Right lobe of liver (tissue), 6 donors: ENCODE data around the gene ADAMTS7. TPM values are rescaled to one million over a fixed set of nuclear protein-coding genes. Genes with fewer than 3 reads are reported as not detected.
A peak's percentile ranks its signal among the peaks of the same experiment; 100 is the strongest.

ENCODE experiments used
- ATAC-seq, 4 donors: fragments of 200-7000 bp; cut with Tn5 transposase; one replicate each; pipeline ENCODE4 v1.9.1; 2020; ENCODE audit warnings: mild to moderate bottlenecking in 4 of 4, moderate library complexity in 4 of 4
- DNase-seq, 3 donors: peaks; one replicate each; pipeline ENCODE4 v3.0.0-alpha.2; 2020
- H3K27ac ChIP-seq, 3 donors: fragments of 200-600 bp; one replicate each; pipeline ENCODE4 v1.8.0; 2022
- H3K27me3 ChIP-seq, 2 donors: fragments of 200-600 bp; one replicate each; pipeline ENCODE4 v1.8.0; 2022
- H3K36me3 ChIP-seq, 4 donors: fragments of 200-600 bp; sonication (generic) in 1 of 4; one replicate each; pipeline versions ENCODE4 v1.5.1 to v1.8.0; 2017 to 2022; ENCODE audit warnings: control low read depth in 1 of 4
- H3K4me1 ChIP-seq, 4 donors: fragments of 200-600 bp; sonication (generic) in 1 of 4; one replicate each; pipeline versions ENCODE4 v1.5.1 to v1.8.0; 2017 to 2022; ENCODE audit warnings: control low read depth in 1 of 4
- H3K4me3 ChIP-seq, 3 donors: fragments of 200-600 bp; one replicate each; pipeline ENCODE4 v1.8.0; 2022
- H3K9me3 ChIP-seq, 4 donors: fragments of 200-600 bp; sonication (generic) in 1 of 4; one replicate each; pipeline versions ENCODE4 v1.5.1 to v1.8.0; 2017 to 2022; ENCODE audit warnings: control low read depth in 1 of 4
- CTCF ChIP-seq, 4 donors: fragments of 200-600 bp in 3 of 4; fragments of 450-650 bp in 1 of 4; IDR thresholded peaks; one replicate each; pipeline versions ENCODE4 v1.5.1 to v1.8.0; 2016 to 2022; ENCODE audit warnings: antibody characterized with exemption in 4 of 4, mild to moderate bottlenecking in 2 of 4
- POLR2A ChIP-seq: fragments of 450-650 bp; IDR thresholded peaks from one replicate; pipeline ENCODE4 v1.6.1; 2017; ENCODE audit warnings: antibody characterized with exemption, mild to moderate bottlenecking
- WGBS: methylation state at CpG from one replicate; pipeline ENCODE4 v1.1.6; 2018; ENCODE audit warnings: low coverage, low lambda C conversion rate; ENCODE audit not compliant: insufficient coverage; ENCODE audit errors: missing lambda C conversion rate; 5-methylcytosine and 5-hydroxymethylcytosine counted together
- intact Hi-C, 2 donors: fragments of 100-400 bp; cut with DNase I; formaldehyde crosslinking; loops; one replicate each; pipeline versions ENCODE4 v1.11.2 to v1.14.1; 2022
- total RNA-seq, 6 experiments: library from RNA; depleted of rRNA in 2 of 6; stranded (reverse); fragments of >200 nt in 2 of 6; fragmentation: NEBNext Ultra II Directional in 3 of 6; extraction: Animal tissue kit (Norgen Biotek cat#: 25700) in 3 of 6; gene quantifications; one replicate each; pipeline versions ENCODE4 v1.1.0 to v1.2.4, GENCODE V29; 2016 to 2023
- donor health status: DM: no; HTN: yes; CAD: no.
- donor health status: DM: no; HTN: no; CAD: no.
- donor health status: DM: no; HTN: no; CAD: no.
- donor health status: DM: no; HTN: yes; CAD: no.
- donor health status: DM: no; HTN: yes; CAD: no.

ADAMTS7 gene
- total RNA-seq, 6 experiments from 2014 or later = 0.49 to 1.4 (median 1.1) TPM

- intact Hi-C loops = no loop called here
- Histone ChIP-seq H3K9me3 (no peaks in the 10 kb centered on the region), H3K27ac (peak overlapping the region in 2 of 3 donors; percentile 42 to 47), H3K4me1 (peaks cover 0 to 10% (median 0%) of the 10 kb centered on the region in 4 donors), H3K27me3 (peaks cover 0 to 15% of the 10 kb centered on the region in 2 donors), H3K4me3 (peak overlapping the region; percentile 57 to 64 (median 58)), H3K36me3 (no peaks in the 10 kb centered on the region)
- 40% methylated on average over 5 of the region's 24 CpGs for WGBS
- DNase-seq (peak in 1 of 3 donors; percentile 32), ATAC-seq (peak; percentile 10 to 18 (median 14))
- TF ChIP-seq CTCF (IDR thresholded peaks at IDR 0.05) (no peak), POLR2A (no peak)
Observed at GRCh38 chr15:78811825-78812183, 540 bp upstream of the ADAMTS7 start.

- intact Hi-C loops = no loop called here
- peak overlapping the region; percentile 57 to 64 (median 58) for H3K4me3 ChIP-seq
- peak; percentile 43 to 58 (median 52) for ATAC-seq
- DNase-seq = peak in 2 of 3 donors; percentile 61 to 64
- peaks cover 0 to 10% (median 0%) of the 10 kb centered on the region in 4 donors for H3K4me1 ChIP-seq
- no peak overlapping the region for H3K27ac ChIP-seq
- H3K9me3 ChIP-seq = no peaks in the 10 kb centered on the region
- TF ChIP-seq POLR2A (no peak), CTCF (IDR thresholded peaks at IDR 0.05) (no peak)
- H3K36me3 ChIP-seq = no peaks in the 10 kb centered on the region
- WGBS = 4% methylated on average over 27 of the region's 76 CpGs
- H3K27me3 ChIP-seq = peaks cover 0 to 15% of the 10 kb centered on the region in 2 donors
Observed at GRCh38 chr15:78810362-78811123, 721 bp downstream of the ADAMTS7 start.

- Histone ChIP-seq H3K4me1 (peaks cover 0 to 10% (median 0%) of the 10 kb centered on the region in 4 donors), H3K27ac (no peak overlapping the region), H3K27me3 (peaks cover 0 to 15% of the 10 kb centered on the region in 2 donors), H3K36me3 (no peaks in the 10 kb centered on the region), H3K9me3 (no peaks in the 10 kb centered on the region), H3K4me3 (peak overlapping the region; percentile 57 to 64 (median 58))
- WGBS = 36% methylated on average over 11 of the region's 11 CpGs
- intact Hi-C loops = no loop called here
- DNase-seq (no peak), ATAC-seq (no peak)
- no peak for TF ChIP-seq POLR2A
- TF ChIP-seq CTCF (IDR thresholded peaks at IDR 0.05) = no peak
Observed at GRCh38 chr15:78810003-78810361, 1.3 kb downstream of the ADAMTS7 start.

GRCh38 chr15:78808550-78808949, 2.7 kb downstream of the ADAMTS7 start:
- Histone ChIP-seq H3K4me3 (no peak overlapping the region), H3K9me3 (no peaks in the 10 kb centered on the region), H3K27ac (no peak overlapping the region), H3K36me3 (no peaks in the 10 kb centered on the region), H3K27me3 (peaks cover 0 to 15% of the 10 kb centered on the region in 2 donors), H3K4me1 (peaks cover 0 to 10% (median 0%) of the 10 kb centered on the region in 4 donors)
- WGBS = 20% methylated on average over 1 of the region's 2 CpGs
- TF ChIP-seq CTCF (IDR thresholded peaks at IDR 0.05) (peak in 2 of 4 donors; percentile 16 to 43), POLR2A (no peak)
- DNase-seq (no peak), ATAC-seq (peak in 1 of 4 donors; percentile 26)
- intact Hi-C loops = no loop called here
